Posterior vena cava (tissue), 2 donors: ENCODE results near the gene PPFIA3. TPM values are rescaled to one million over a fixed set of nuclear protein-coding genes. Genes with fewer than 3 reads are reported as not detected.
"Not testable (repeated sequence)": the region's sequence is repeated elsewhere in the genome, so short reads cannot be mapped to it uniquely, and the experiment has no call there.

Experiments used
- DNase-seq: peaks from one replicate; pipeline ENCODE4 v3.0.0-alpha.2; 2020; ENCODE audit warnings: low spot score
- intact Hi-C, 2 donors: fragments of 100-400 bp; cut with DNase I; formaldehyde crosslinking; loops; one replicate each; pipeline versions ENCODE4 v1.14.1 to v1.14.2; 2022 to 2023
- long read RNA-seq, 2 donors: library from polyadenylated mRNA; unstranded; transcript quantifications; one replicate each; pipeline ENCODE4 v2.0.0, GENCODE V29; 2020 to 2021
- total RNA-seq, 2 donors: library from RNA; stranded (reverse); fragmentation: NEBNext Ultra II Directional; extraction: Animal tissue kit (Norgen Biotek cat#: 25700); gene quantifications; one replicate each; pipeline ENCODE4 v1.2.1, GENCODE V29; 2021
- donor health status: DM: yes; HTN: yes; CAD: no.
- donor health status: DM: yes; HTN: yes; CAD: no.

PPFIA3 gene
- 1 to 10 TPM; 3.6 to 4.9 TPM for total RNA-seq
- long read RNA-seq, donor 1, partial matches to known transcripts, result 0 of 1 reads
- long read RNA-seq, donor 1, other reads (novel, unspliced or antisense), result 0 of 1 reads
- long read RNA-seq, donor 2, partial matches to known transcripts, result 2 of 7 reads
- long read RNA-seq, donor 2, other reads (novel, unspliced or antisense), result 5 of 7 reads

DNA sequence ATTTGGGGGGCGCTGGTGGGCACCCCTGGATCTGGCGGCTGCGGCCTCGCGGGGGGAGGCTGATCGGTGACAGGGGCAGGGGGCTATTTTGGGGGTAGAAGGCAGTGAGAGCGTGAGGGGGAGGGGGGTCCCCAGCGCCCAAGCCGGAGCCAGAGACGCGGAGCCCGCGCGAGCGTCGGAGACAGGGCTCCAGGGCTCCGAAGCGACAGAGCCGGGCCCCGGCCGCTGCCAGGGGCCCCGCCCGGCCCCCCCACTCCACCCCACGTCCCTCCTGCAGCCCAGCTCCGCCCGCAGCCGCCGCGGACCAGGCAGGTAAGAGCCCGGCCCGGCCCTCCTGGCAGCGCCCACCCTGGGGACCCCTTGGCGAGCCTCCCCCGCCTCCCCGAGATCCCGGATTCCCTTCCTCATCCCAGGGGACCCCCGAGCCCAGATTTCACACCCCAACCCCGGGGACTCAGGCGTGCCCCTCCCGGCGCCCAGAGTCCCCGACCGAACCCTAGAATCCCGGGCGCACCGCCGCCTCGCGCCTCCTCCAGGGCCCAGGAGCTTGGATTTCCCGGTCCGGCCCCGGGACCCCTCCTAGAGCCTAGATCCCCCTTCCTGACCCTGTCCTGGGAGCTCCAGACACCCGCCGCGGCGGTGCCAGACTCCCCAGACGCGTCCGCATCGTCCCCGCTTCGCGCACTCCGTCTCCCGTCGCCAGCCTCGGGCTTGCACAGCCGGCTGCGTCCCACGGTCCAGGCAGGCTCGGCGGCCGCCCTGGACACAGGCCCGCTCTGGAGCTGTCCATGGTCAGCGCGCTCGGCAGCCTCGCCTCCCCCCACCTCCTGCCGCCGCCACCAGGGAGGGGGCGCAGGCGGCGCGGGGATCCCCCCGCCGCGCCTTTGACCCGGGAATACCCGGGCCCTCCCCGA lies at the start of gene PPFIA3:
PPFIA3 (plus strand) TSS at position 134 of the 914 bp plus-strand sequence. CDS start 8,330 bp downstream, outside the sequence.
- intact Hi-C loops, result loop anchor here in 1 of 2 donors (1.0 kb wide), 1 partner anchor 22 kb away; no protein-coding TSS in a partner anchor
- DNase-seq, result peak; percentile 88

GRCh38 chr19:49070416-49070815 lies 48.9 kb upstream of the PPFIA3 start:
- no peak for DNase-seq
- intact Hi-C loops, result no loop called here

DNA sequence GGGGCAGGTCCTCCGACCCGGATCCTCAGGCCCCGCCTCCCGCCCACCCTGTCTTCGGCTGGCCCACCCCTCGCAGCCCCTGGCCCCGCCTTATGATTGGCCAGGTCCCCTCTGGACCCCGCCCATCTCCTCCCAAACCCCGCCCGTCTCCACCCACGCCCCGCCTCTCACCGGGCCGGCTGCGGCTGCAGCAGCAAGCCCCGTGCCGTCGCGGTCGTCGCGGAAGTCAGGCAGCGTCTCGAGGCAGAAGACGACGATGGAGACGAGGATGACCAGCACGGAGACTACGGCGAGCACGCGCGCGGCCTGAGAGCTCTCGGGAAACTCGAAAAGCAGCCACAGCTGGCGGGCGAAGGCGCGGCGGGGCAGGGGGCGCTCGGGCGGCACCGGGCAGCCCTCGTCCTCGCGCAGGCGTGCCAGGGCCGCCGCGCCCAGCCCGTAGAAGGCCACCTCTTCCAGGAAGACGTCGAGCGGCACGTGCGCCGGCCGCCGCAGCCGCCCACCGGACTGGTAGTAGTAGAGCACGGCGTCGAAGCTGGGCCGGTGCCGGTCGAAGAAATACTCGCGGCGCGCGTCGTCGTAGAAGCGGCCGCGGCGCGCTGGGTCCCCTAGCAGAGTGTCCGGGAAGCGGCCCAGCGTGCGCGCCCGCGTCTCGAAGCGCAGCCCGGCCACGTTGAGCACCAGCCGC lies 47.3 kb upstream of the PPFIA3 start:
- intact Hi-C loops, result no loop called here

GRCh38 chr19:49073514-49074378 lies 45.6 kb upstream of the PPFIA3 start:
- intact Hi-C loops, result no loop called here
- no peak for DNase-seq

More for the DNA sequence above, 47.3 kb upstream of the PPFIA3 start:
- DNase-seq, result no peak

DNA sequence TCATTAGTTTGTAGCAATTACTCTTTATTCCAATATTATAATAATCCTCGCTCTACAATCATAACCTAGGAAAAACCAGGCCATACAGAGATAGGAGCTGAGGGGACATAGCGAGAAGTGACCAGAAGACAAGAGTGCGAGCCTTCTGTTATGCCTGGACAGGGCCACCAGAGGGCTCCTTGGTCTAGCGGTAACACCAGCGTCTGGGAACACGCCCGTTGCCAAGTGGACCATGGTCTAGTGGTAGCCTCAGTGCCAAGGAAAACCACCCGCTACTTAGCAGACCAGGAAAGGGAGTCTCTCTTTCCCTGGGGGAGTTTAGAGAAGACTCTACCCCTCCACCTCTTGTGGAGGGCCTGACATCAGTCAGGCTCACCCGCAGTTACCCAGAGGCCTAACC lies 44.5 kb upstream of the PPFIA3 start:
- peak; percentile 88 for DNase-seq
- intact Hi-C loops, result not testable (repeated sequence)

GRCh38 chr19:49080392-49080791 lies 39.0 kb upstream of the PPFIA3 start:
- intact Hi-C loops, result no loop called here
- no peak for DNase-seq

DNA sequence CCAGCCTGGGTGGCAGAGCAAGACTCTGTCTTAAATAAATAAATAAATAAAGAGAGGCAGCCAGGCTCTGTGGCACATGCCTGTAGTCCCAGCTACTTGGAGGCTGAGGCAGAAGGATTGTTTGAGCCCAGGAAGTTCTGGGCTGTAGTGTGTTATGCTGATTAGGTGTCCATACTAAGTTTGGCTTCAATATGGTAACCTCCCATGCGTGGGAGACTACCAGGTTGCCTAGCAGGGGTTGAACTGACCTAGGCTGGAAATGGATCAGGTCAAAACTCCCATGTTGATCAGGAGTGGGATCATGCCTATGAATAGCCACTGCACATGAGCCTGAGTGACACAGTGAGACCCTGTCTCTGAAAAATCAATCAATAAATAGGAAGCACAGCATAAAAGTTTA lies 38.1 kb upstream of the PPFIA3 start:
- intact Hi-C loops, result no loop called here
- no peak for DNase-seq

DNA sequence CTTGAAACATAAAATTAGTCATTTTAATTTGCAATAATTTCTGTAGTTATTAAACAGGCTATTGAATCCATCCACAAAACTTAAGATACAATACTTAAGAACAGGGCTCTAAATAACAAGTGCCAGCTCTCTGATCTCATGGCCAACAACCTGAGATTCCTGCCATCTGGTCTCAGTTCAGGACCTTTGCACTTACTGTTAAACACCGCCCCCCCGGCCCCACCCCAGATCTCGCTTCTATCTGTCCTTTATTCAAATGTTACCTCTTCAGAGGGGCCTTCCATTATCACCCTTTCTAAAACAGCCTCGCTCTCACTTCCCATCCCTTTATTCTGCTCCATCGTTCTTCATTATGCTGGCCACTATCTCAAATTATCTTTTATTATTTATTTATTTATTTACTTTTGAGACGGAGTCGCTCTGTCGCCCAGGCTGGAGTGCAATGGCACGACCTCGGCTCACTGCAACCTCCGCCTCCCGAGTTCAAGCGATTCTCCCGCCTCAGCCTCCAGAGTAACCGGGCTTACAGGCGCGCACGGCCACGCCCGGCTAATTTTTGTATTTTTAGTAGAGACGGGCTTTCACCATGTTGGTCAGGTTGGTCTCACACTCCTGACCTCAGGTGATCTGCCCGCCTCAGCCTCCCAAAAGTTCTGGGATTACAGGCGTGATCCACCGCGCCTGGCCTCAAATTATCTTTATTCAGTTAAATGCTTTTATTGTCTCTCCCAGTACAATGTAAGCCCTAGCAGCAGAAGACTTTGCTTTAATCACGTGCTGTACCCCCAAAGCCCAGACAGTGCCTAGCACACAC lies 34.9 kb upstream of the PPFIA3 start:
- DNase-seq, result no peak
- intact Hi-C loops, result no loop called here

DNA sequence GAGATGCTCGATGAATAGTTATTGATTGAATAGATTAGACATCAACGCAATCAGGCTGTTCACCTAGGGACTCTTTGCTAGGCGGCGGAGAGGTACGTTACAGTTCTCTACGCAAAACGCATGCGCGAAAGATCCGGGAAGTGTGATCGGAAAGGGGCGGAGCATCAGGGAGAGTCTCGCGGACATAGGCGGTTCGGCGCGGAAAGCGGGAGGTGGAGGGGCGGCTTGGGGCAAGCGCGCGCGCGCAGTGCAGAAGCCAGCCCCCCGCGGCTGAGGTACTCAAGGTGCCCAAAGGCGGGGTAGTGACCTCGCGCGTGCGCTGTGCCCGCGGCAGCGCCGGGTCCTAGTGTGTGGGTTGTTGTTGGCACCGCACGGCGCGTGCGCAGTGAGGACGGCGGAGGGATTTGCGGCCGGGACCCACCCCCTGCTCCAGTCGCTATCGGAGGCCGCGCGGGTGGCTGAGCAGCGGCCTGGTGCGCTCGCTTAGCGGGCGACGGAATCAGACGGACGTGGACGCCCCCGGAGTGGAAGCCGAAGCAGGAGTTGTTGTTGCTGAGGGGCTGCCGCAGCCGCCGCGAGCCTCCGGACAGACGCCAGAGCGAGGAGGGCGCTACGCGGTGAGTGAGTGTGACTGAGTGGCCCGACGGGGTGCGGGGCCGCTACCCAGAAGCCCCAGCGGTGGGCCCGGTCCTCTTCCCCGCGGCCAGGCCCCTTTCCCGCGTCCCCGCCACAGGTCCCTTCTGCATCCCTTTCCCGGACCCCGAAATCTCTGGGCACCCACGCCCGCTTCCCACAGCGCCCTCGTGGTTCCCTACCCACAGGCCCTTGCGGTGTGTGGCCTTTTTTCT lies 34.1 kb upstream of the PPFIA3 start, which contains the start of gene SNRNP70:
SNRNP70 (plus strand) TSS at position 432 of the 848 bp plus-strand sequence. CDS start 964 bp downstream, outside the sequence.
- intact Hi-C loops, result no loop called here
- peak; percentile 100 for DNase-seq

- no peak for DNase-seq
- intact Hi-C loops, result no loop called here
These were observed 33.5 kb upstream of the PPFIA3 start for GRCh38 chr19:49085868-49086232.

DNA sequence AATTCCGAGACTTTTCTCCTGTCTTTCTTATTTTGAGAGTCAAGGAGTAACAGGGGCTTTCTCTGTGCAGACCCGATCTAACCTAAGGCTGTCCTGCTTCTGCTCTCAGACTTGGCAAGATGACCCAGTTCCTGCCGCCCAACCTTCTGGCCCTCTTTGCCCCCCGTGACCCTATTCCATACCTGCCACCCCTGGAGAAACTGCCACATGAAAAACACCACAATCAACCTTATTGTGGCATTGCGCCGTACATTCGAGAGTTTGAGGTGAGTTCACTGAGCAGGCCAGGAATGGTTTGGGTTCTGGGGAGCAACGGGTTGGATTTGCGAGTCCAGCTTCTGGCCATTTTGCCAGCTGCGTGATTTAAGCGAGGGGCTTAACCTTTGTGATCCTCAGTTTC lies 33.0 kb upstream of the PPFIA3 start:
- intact Hi-C loops, result no loop called here
- DNase-seq, result no peak

DNA sequence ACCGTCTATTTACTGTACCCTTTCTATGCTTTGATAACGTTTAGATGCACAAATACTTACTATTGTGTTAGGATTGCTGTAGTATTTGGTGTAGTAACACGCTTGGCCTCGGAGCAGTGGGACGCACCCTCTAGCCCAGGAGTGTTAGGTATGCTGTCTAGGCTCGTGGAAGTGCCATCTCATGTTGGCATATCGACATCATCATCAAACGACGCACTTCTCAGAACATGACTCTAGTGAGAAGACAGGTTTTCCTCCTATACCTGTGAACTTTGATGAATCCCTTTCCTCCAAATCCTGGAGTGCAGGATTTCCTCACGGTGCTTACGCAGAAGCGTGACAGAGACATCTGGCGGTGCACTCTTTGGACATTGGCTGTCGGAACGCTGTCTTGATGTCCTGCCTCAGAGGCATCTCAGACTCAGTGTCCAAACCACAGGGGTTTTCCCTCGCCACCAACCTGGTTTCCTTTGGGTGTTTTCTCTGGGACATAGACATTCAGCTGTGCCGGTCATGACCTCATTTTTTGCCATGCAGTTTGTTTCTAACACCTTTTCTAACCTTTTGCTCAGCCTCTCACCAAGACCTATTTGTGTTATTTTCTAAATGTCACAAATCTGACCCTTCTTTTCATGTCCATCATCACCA lies 27.8 kb upstream of the PPFIA3 start:
- DNase-seq, result no peak
- intact Hi-C loops, result no loop called here

DNA sequence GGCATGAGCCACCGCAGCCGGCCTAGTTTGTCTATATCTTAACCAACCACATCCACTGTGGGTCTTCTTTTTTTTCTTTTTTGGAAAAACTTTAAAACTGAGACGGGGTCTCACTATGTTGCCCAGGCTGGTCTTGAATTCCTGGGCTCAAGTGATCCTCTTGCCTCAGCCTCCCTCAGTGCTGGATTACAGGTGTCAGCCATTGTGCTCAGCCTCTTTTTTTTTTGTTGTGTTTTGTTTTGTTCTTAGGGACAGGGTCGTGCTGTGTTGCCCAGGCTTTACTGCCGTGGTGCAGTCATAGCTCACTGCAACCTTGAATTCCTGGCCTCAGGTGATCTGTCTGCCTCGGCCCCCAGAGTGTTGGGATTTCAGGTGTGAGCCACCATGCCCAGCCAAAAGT lies 26.7 kb upstream of the PPFIA3 start:
- intact Hi-C loops, result no loop called here
- DNase-seq, result no peak

DNA sequence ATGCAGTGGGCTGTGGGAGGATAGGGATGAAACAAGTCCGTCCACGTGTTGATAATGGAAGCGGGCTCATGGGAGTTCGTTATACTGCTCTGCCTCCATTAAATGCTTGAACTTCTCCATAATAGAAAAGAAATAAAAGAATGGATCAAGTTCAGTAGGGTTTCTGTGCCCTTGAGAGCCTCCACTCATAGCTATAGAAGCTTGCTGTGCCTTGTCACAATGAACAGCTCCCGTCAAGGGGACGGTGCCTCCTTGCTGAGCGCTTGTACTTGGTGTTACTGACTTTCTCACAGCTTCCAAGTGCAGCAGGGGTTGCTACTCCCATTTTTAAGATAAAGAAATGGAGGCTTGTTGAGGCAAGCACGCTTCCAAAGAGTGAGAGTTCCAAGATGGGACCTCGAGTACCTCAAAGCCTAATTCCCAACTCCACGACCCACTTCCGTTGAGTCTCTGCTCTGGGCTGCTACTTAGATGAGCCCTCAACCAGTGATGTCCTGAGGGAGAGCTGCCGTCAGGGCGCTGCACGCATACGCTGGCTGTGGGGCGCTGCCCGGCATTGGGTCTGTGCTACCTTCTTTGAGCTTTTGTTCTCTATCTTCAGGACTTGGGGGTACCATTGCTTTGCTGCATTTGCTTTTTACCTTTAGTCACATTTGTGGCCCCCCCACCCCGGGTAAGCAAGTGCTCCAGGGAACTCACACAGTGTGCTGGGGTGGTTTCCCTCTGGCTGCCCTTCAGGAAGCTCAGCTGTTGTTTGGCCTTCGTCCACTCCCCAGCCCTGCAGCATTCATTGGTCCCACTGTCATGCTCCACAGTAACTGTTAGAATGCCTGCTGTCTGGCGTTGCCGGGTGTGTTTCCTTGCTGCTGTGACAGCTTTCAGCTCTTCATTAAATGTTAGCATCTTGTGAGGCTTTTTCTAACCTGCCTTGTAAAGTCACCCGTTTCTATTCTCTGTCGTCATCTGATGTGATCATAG lies 24.6 kb upstream of the PPFIA3 start:
- intact Hi-C loops, result loop anchor here in 1 of 2 donors (5.0 kb wide), 1 partner anchor 108 kb away; no protein-coding TSS in a partner anchor
- no peak for DNase-seq

- DNase-seq, result no peak
- intact Hi-C loops, result loop anchor here in 1 of 2 donors (5.0 kb wide), 1 partner anchor 105 kb away; no protein-coding TSS in a partner anchor
These were observed 21.7 kb upstream of the PPFIA3 start for GRCh38 chr19:49097453-49098288.
